Measurements from ENCODE around the gene PAK5. TPM values are rescaled to one million over a fixed set of nuclear protein-coding genes. Genes with fewer than 3 reads are reported as not detected.

Gene PAK5
- total RNA-seq, 2 donors from 2014 or later = 0.22 to 0.42 TPM

GRCh38 chr20:9514072-9514460 lies 324.8 kb downstream of the PAK5 start:
- TF ChIP-seq CTCF (conservative IDR thresholded peaks at IDR 0.05) = no peak
- peak overlapping the region; percentile 79 for H3K4me3 ChIP-seq (ENCODE audit: low read length)
- peaks cover 20% of the 10 kb centered on the region for H3K4me1 Mint-ChIP-seq
- peak overlapping the region; percentile 60 for H3K4me3 Mint-ChIP-seq
- no peaks in the 10 kb centered on the region for H3K36me3 Mint-ChIP-seq (ENCODE audit: low read depth)
- H3K27me3 ChIP-seq (ENCODE audit: control insufficient read depth, insufficient read depth, low read length, poor library complexity, severe bottlenecking) = peaks cover 97% of the 10 kb centered on the region
- DNase-seq = no peak
- H3K36me3 ChIP-seq (ENCODE audit: control insufficient read depth, insufficient read depth, low read length) = no peaks in the 10 kb centered on the region
- H3K27ac Mint-ChIP-seq = no peak overlapping the region
- H3K9me3 ChIP-seq (ENCODE audit: control insufficient read depth, low read length) = no peaks in the 10 kb centered on the region
- 0 to 12% methylated on average over 4 to 9 of the region's 9 CpGs for WGBS, 2 experiments (ENCODE audit: insufficient coverage in 1 of 2, insufficient read length in 1 of 2)
- H3K4me1 ChIP-seq (ENCODE audit: control insufficient read depth, insufficient read depth, low read length) = peaks cover 10% of the 10 kb centered on the region
- no peaks in the 10 kb centered on the region for H3K9me3 Mint-ChIP-seq
- H3K9ac ChIP-seq (ENCODE audit: extremely low read depth, low read length, poor library complexity, severe bottlenecking) = no peak overlapping the region
- peaks cover 97% of the 10 kb centered on the region for H3K27me3 Mint-ChIP-seq (ENCODE audit: insufficient read depth)
- no peak overlapping the region for H3K27ac ChIP-seq (ENCODE audit: low read depth, low read length)

DNA sequence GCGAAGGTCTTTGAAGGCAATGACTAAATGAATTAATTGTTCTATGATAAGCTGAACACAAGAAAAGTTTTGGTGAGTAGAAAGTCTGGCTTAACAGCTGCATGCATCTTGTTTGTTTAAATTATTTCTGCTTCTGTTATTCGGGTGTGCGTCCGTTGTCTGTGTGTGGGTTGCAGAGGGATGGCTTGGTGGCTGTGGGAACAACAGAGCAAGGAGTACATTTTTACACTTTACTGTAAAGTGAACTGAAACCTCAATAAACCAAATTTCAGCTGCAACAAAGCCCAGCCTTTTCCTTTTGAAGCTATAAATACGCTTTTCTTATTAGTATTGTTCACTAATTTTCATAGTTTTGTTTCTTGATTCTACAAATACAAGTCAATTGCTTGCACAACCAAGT lies 328.0 kb downstream of the PAK5 start:
- no peak overlapping the region for H3K9ac ChIP-seq (ENCODE audit: extremely low read depth, low read length, poor library complexity, severe bottlenecking)
- 84% methylated on average over 2 to 5 of the region's 5 CpGs for WGBS, 2 experiments (ENCODE audit: insufficient coverage in 1 of 2, insufficient read length in 1 of 2)
- H3K9me3 ChIP-seq (ENCODE audit: control insufficient read depth, low read length) = no peaks in the 10 kb centered on the region
- H3K4me3 ChIP-seq (ENCODE audit: low read length) = no peak overlapping the region
- peaks cover 8% of the 10 kb centered on the region for H3K4me1 ChIP-seq (ENCODE audit: control insufficient read depth, insufficient read depth, low read length)
- H3K9me3 Mint-ChIP-seq = no peaks in the 10 kb centered on the region
- no peak overlapping the region for H3K4me3 Mint-ChIP-seq
- H3K36me3 Mint-ChIP-seq (ENCODE audit: low read depth) = no peaks in the 10 kb centered on the region
- H3K36me3 ChIP-seq (ENCODE audit: control insufficient read depth, insufficient read depth, low read length) = no peaks in the 10 kb centered on the region
- peaks cover 98% of the 10 kb centered on the region for H3K27me3 Mint-ChIP-seq (ENCODE audit: insufficient read depth)
- no peak overlapping the region for H3K27ac ChIP-seq (ENCODE audit: low read depth, low read length)
- peaks cover 99% of the 10 kb centered on the region for H3K27me3 ChIP-seq (ENCODE audit: control insufficient read depth, insufficient read depth, low read length, poor library complexity, severe bottlenecking)
- TF ChIP-seq CTCF (conservative IDR thresholded peaks at IDR 0.05) = no peak
- H3K4me1 Mint-ChIP-seq = peaks cover 5% of the 10 kb centered on the region
- no peak overlapping the region for H3K27ac Mint-ChIP-seq
- no peak for DNase-seq

GRCh38 chr20:9509246-9509645 lies 329.6 kb downstream of the PAK5 start:
- WGBS, 2 experiments (ENCODE audit: insufficient coverage in 1 of 2, insufficient read length in 1 of 2) = 60 to 73% methylated on average over 4 of the region's 4 CpGs
- Mint-ChIP-seq H3K27ac (no peak overlapping the region), H3K4me1 (no peaks in the 10 kb centered on the region), H3K27me3 (ENCODE audit: insufficient read depth) (peaks cover 96% of the 10 kb centered on the region), H3K4me3 (no peak overlapping the region), H3K36me3 (ENCODE audit: low read depth) (no peaks in the 10 kb centered on the region), H3K9me3 (no peaks in the 10 kb centered on the region)
- H3K9ac ChIP-seq (ENCODE audit: extremely low read depth, low read length, poor library complexity, severe bottlenecking) = no peak overlapping the region
- peaks cover 93% of the 10 kb centered on the region for H3K27me3 ChIP-seq (ENCODE audit: control insufficient read depth, insufficient read depth, low read length, poor library complexity, severe bottlenecking)
- TF ChIP-seq CTCF (conservative IDR thresholded peaks at IDR 0.05) = no peak
- no peak for DNase-seq
- no peaks in the 10 kb centered on the region for H3K36me3 ChIP-seq (ENCODE audit: control insufficient read depth, insufficient read depth, low read length)
- no peak overlapping the region for H3K27ac ChIP-seq (ENCODE audit: low read depth, low read length)
- no peaks in the 10 kb centered on the region for H3K9me3 ChIP-seq (ENCODE audit: control insufficient read depth, low read length)
- H3K4me3 ChIP-seq (ENCODE audit: low read length) = no peak overlapping the region
- no peaks in the 10 kb centered on the region for H3K4me1 ChIP-seq (ENCODE audit: control insufficient read depth, insufficient read depth, low read length)
